SK-N-DZ (cell line): ENCODE results near the gene FAM222B.
"Not testable (repeated sequence)": the region's sequence is repeated elsewhere in the genome, so short reads cannot be mapped to it uniquely, and the experiment has no call there.

Source experiments
- DNase-seq: peaks from one replicate; pipeline ENCODE4 v3.0.0-alpha.2; 2015; ENCODE audit warnings: low spot score

FAM222B gene

DNA sequence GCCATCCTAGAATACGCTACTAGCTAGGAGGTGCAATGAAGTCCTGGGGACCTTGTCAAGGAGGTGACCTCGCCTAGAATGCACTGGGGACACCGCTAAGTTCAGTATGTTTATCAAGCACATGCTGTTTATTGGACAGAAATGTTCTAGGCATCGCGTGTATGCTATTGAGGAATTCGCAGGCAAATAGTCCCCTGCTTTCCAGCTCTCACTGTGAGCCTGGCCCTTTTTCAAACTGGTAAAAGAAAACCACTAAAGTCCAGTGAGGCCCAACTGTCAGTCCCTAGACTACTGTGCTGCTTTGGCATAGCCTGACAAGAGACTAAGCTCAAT, 1.2 kb upstream of the FAM222B start:
- no peak for DNase-seq

DNA sequence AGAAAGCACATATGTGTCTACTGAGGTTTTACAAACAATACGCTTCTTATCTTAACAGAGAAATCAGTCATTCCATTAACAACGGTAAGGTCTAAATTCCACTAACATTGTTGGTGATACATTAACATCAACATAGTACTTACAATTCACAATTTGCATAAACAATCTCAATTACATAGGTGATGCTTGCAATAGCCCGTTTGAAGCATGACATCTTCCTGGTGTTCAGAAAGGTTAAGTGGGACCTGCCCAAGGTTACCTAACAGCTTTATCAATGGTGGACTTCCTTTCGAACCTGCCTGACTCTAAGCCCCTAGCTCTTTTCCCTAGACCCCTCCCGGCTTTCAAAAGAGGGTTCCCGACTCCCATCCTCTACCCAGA, 699 bp downstream of the FAM222B start:
- no peak for DNase-seq

DNA sequence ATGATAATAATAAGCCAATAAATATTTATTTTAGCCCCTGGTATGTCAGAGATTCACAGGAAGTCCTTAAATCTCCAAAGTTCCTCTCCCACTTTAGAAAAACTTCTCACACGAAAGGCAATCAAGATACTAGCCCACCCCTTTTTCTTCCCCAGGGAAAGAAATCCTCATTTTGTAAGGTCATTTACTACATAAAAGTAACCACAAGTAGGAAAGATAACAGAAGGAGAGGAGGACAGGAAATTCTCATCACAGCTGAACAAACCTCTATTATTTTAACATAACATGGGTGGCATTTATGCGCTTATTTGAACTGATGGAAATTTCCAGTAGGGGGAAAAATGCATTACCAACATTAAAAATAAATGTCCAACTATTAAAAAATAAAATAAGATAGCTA, 3.4 kb downstream of the FAM222B start:
- no peak for DNase-seq

DNA sequence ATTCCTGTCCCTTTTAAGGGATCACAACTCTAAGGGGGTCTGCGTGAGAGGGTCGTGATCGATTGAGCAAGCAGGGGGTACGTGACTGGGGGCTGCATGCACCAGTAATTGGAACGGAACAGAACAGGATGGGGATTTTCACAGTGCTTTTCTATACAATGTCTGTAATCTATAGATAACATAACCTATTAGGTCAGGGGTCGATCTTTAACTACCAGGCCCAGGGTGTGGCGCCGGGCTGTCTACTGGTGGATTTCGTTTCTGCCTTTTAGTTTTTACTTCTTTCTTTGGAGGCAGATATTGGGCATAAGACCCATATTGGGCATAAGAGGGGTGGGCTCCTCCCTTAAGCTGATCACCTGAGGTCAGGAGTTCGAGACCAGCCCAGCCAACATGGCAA, 6.0 kb downstream of the FAM222B start:
- not testable (repeated sequence) for DNase-seq

DNA sequence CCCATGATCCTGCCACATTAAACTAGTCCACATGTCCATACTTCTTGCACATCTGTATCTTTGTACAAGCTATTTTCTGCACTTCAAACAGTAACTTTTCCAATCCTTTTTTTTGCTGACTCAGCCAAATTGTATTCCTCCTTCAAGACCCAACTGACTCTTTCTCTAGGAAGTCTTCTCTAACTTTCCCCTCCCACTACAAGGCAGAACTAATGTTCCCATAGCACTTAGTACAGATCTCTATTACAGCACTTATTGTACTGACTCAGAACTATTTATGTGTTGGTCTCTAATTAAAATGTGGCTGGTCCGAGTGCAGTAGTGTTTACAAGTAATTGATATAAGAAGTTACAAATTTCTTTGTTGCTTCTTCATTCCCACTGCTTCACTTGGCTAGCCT, 8.2 kb downstream of the FAM222B start:
- no peak for DNase-seq

DNA sequence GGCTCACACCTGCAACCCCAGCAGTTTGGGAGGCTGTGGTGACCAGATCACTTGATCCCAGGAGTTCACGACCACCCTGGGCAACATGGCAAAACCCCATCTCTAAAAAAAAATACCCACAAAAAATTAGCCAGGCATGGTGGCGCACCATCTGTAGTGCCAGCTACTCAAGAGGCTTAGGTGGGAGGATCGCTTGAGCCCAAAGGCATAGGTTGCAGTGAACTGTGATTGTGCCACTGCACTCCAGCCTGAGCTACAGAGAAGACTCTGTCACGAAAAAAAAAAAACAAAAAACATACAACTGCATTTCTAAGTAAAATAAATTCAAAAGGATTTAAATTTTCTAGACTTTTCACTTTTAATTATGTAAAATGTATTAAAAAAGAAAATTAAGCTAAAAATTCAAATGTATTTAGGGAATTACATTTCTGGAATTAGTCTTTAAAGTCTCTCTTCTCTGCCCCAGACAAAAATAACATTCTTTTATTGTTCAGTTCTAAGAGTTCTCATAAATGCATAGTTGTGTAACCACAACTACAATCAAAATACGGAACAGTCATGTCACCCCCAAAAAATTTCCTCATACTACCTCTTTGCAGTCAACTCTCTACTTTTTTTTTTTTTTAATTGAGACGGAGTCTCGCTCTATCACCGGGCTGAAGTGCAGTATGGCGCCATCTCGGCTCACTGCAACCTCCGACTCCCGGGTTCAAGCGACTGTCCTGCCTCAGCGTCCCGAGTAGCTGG, 14.1 kb downstream of the FAM222B start:
- DNase-seq, result no peak

DNA sequence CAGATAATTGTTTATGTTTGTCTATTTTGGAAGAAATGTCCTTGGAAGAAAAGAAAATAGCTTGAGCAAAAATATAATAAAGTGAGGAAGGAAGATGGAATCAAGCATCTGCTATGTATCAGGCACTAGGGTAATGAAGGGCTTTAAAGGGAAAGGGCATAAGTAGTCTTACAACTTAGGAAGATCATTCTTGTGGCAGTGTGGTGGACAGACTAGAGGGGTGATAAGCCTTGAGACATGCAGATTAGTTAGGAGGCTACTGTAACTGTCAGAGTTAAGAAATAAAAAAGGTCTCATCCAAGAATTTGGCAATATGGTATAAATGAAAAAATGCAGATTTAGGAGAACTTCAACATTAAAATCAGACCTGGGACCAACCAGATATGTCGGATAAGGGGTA, 14.9 kb downstream of the FAM222B start:
- no peak for DNase-seq

DNA sequence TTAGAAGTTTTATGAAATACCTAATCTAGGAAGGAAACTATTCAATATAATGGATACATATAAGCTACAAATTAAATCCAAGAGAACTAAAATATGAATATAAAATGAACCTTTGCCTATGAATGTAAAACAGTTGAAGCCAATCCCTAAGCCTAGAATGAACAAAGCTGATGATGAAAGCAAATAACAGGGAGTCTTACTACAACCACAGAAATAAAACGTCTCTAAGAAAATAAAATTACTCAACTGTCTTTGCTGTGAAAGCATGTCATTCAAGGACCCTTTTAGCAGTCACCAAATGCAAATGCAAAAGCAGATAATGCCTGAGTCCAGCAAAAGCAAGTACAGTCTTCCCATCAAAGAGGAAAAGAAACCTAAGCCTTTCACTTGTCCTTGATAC, 23.0 kb downstream of the FAM222B start:
- no peak for DNase-seq

DNA sequence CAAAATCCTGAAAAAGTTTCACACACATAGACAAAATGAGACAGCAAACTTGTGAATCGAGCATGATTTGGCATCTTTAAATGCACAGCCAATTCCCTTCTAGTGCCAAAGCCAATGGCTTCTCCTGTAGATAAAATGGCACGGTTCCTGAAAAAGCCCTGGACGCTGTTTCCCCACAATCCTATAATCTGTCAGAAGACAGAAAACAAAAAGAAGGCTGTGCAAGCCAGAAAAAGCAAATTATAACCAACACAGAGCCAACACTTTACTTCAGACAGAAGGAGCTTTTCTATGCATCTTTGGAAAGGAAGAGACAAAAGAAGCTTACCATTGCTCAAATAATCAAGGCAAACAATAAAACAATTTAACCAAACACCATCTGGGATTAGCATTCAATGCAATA, 23.8 kb downstream of the FAM222B start:
- no peak for DNase-seq

DNA sequence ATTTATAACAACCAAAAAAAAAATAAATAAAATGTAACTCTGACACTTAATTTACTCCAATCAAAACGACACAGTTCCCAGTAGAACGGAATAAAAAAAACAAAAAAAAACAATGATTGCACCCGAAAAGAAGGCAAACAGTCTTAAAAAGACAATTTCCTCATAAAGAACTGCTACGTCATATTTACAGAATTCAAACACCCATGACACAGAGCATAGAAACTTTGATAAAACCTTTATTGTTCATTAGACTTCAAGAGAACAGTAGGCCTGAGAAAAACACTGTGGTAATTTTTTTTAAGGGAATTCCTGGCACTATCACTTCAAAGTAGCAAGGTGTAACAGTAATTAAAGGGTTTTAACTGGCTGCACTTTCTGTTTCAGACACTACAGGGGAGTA, 26.1 kb downstream of the FAM222B start:
- no peak for DNase-seq

DNA sequence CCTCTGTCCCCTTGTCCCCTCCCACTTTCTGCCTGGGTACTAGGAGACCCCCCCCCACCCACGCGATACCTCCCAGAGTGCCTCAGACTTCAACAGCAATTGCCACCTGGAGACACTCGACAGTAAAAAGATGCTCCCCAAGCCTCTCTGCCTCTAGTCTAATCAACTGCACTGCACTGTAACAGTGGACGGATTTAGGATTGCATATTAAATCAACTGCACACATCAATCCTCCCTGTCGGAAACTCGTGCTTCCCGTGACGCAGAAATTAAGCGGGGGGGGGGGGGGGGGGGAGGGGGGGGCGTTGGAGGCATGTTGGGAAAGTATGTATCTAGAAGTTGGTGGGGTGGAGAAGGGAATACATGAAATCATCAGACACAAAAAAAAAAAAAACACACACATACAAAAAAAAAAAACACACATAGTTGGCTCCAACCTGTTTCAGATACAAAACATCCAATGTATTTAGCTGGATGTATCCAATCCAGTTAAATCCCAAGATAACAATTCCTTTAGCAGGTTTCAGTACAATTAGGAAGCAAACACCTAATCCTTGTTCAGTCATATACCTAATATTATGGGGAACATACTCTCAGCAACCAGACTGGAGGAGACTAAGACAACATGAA, 29.7 kb downstream of the FAM222B start:
- no peak for DNase-seq

DNA sequence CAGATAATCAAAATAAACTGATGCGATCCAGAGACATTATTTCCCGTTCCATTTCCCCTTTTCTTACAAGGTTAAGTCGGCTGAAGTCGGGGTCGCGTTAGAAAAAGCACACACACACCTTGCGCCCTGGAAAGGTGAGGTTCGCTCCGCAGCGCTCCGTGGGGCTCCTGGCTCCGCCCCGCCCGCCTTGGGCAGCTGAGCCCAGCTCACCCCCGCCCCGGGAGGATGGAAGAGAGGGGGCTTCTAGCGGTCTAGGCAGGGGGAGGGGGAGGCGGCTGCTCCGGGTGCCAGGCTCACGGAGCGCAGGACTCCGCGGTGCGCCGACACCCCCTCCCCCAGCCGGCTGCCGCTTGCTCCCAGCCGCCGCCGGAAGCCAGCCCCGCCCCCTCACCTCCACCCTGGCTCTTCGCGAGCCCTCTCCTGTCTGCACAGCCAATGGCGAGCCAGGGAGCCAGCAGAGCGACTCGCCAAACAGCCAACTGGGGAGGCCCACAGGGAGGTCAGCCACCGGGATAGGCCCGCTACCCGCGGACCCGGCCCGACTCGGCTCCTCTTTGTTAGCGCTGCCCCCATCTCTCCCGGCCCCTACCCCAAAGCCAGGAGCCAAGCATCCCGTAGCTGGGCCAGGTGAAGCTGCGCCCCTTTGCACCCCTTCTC, 30.4 kb downstream of the FAM222B start:
- DNase-seq, result peak; percentile 99

DNA sequence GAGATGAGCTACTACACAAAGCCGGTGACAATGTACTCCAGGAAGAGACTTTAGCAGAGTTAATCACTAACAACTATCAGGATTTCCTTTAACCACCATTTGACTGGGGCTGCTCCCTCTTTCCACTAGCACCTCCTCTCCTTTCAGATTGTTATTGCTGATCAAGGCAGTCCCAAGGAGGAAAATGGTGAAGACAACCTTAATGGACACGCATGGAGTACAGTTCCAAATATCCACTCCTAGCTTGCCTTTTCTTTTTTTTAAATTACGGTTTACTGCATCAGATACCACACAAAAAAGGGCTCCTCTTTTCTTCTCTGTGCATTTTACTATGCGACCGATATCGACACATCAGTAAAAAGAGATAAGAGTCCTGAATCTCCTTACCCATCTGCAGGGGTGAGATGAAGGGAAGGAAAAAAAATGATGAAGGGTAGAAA, 30.9 kb downstream of the FAM222B start:
- no peak for DNase-seq

DNA sequence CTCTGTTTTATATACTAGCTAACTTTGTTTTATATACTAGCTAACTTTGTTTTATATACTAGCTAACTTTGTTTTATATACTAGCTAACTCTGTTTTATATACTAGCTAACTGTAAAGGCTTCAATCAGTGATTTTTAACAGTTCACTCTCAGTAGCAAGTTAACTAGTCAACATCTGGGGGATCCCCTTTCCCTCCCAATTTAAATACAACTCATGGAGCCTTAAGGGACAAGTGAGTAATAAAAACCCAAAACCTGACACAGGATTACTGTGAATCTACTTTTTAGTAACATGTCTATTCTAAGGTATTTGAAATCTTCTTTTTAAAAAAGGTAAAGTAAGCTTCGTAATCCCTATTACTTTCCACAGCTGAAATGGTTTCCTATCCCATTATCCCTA, 32.2 kb downstream of the FAM222B start:
- DNase-seq, result no peak

DNA sequence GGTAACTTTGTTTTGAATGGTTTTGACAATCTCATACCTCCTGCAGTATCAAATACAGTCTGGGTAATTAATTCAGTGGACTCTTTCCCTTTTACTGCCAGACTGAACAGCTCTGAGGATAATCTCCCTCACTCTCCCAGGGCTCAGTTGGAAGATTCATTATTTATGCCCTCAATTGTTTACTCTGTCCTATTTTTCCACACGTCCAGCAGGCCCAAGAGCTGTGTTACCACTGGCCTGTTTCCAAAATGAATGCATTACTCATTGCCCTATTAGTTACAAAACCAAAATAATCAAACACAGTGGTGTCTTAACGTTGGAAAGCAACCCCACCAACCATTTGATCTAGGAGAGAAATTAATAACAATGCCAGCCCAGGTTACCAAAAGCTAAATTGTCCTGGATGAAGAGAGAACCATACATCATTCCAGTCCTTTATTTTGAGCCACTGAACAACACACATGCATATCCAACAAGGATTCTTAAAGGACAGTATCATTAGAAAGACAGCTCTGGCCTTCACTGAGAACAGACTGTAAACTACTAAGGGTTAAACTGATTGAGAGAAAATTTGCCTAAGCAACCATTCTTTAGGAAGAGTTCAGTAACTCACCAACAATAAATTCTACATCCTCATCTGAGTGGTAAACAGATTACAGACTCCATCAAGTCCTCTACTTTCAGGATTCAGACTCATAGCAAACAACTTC, 34.5 kb downstream of the FAM222B start:
- DNase-seq, result no peak

DNA sequence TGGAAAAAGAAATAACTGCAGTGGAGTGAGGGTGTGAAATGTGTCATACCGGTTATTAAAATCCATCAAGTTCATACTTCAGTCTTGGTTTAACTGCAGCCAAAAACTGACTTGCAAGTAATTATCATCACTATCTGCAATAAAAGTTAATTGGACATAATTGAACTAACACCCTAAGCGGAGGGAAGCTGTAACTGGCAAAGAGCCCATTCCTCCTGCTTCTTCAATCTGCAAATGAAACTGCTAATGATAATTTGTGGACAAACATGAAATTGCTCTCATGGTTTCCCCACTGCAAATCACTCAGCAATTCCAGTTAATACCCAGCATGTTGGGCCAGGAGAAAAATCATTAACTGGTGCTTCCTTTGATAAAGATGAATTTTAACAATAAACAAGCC, 46.5 kb downstream of the FAM222B start:
- no peak for DNase-seq

DNA sequence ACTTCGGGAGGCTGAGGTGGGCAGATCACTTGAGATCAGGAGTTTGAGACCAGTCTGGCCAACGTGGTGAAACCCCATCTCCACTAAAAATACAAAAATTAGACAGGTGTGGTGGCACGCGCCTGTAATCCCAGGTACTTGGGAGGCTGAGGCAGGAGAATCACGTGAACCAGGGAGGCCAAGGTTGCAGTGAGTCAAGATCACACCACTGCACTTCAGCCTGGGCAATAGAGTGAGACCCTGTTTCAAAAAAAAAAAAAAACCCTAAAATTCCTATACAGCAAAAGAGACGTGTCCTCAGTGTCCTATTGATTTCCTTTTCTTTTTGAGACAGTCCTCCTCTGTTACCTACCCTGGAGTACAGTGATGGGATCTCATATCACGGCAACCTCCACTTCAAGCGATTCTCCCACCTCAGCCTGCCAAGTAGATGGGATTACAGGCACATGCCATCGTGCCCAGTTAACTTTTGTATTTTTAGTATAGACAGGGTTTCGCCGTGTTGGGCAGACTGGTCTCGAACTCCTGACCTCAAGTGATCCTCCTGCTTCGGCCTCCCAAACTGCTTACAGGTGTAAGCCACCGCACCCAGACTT, 47.6 kb downstream of the FAM222B start:
- DNase-seq, result not testable (repeated sequence)

DNA sequence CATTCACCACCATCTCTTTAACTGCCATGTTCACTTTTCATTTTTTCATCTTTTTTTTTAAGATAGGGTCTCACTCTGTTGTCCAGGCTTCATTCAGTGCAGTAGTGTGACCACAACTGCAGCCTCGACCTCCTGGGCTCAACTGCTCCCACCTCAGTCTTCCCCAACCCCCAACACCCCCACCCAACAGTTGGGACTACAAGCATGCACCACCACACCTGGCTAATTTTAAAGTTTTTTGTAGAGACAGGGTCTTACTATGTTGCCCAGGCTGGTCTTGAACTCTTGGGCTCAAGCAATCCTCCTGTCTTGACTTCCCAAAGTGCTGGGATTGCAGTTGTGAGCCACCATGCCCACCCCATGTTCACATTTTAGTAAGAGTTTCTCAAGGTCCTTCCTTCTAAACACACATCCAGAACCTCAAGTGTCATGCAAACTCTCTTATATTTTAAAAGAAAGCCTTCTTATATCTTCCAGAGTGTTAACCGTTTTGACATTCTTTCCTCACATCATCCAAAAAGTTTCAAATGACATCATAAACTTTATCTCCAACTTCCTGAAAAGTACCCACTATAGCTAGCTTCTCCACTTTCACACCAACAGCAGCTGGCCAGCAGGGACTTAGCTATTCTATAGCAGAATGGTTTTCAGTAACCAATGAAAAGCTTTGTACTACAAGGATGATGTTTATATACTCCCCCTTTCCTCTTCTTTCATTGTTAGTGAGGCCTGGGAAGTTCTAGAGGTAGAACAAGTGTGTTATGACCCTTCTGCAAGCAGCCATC, 49.5 kb downstream of the FAM222B start:
- DNase-seq, result no peak

DNA sequence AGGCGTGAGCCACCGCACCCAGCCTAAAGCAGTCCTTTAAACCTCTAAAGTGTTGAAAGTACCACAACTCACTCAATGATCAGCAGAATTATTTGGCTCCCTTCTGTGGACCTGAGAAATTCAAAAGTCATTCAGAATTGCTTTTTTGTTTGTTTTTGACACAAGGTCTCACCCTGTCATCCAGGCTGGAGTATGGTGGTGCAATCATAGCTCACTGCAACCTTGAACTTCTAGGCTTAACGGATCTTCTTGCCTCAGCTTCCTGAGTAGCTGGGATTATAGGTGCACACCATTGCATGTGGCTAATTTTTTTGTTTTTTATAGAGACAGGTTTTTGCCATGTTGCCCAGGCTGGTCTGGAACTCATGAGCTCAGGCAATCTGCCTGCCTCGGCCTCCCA, 54.5 kb downstream of the FAM222B start:
- no peak for DNase-seq

DNA sequence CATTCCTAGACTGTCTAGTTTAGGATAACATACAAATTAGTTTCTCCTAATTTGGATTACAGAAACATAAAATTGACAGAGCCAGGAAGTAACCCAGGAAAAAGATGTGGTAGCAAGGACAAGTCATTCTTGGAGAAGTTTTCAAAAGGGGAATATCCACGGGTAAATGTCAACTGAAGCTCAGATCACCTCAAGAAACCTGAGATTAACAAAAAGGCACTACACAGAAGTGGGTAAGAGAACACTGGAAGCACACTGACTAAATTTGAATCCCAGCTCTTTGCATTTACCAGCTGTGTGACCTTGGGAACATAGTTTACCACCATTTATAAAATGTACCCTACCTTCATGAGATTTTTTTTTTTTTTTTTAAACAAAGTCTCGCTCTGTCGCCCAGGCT, 59.4 kb downstream of the FAM222B start:
- DNase-seq, result no peak

DNA sequence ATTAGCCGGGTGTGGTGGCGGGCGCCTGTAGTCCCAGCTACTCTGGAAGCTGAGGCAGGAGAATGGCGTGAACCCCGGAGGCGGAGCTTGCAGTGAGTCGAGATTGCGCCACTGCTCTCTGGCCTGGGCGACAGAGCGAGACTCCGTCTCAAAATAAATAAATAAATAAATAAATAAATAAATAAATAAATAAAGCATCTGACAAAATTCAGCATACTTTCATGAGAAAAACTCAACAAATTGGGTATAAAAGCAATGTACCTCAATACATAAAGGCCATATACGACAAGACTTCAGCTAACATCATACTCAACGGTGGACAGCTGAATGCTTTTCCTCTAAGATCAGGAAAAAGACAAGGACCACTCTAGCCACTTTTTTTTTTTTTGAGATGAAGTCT, 63.0 kb downstream of the FAM222B start:
- DNase-seq, result not testable (repeated sequence)
